ENCODE measurements around the gene PRICKLE3. TPM values are rescaled to one million over a fixed set of nuclear protein-coding genes. Genes with fewer than 3 reads are reported as not detected.

PRICKLE3 gene
- total RNA-seq, 1 donor from 2014 or later = 16.4 TPM

DNA sequence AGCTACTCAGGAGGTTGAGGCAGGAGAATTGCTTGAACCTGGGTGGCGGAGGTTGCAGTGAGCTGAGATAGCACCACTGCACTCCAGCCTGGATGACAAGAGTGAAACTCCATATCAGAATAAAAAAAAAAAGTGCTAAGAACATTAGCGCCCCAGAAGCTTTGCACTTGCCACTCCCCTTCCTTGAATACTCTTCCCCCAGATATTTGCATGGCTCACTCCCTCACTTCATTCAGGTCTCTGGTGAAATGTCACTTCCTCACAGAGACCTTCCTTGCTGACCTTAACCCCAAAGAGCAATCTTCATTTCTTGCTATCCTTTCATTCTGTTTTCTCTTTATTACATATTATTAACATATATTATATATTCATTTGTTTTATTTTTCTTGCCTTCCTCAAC is 35.7 kb upstream of the PRICKLE3 start:
- no peaks in the 10 kb centered on the region for H3K27me3 ChIP-seq
- H3K36me3 ChIP-seq = no peaks in the 10 kb centered on the region
- no peaks in the 10 kb centered on the region for H3K9me3 ChIP-seq
- H3K4me3 ChIP-seq = no peak overlapping the region
- intact Hi-C loops (cut with DNase I) = no loop called here
- ATAC-seq (no peak), DNase-seq (no peak)
- no peaks in the 10 kb centered on the region for H3K4me1 ChIP-seq
- H3K27ac ChIP-seq = no peak overlapping the region
- TF ChIP-seq, protein P1, sequence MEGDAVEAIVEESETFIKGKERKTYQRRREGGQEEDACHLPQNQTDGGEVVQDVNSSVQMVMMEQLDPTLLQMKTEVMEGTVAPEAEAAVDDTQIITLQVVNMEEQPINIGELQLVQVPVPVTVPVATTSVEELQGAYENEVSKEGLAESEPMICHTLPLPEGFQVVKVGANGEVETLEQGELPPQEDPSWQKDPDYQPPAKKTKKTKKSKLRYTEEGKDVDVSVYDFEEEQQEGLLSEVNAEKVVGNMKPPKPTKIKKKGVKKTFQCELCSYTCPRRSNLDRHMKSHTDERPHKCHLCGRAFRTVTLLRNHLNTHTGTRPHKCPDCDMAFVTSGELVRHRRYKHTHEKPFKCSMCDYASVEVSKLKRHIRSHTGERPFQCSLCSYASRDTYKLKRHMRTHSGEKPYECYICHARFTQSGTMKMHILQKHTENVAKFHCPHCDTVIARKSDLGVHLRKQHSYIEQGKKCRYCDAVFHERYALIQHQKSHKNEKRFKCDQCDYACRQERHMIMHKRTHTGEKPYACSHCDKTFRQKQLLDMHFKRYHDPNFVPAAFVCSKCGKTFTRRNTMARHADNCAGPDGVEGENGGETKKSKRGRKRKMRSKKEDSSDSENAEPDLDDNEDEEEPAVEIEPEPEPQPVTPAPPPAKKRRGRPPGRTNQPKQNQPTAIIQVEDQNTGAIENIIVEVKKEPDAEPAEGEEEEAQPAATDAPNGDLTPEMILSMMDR (IDR thresholded peaks at IDR 0.05) = no peak

DNA sequence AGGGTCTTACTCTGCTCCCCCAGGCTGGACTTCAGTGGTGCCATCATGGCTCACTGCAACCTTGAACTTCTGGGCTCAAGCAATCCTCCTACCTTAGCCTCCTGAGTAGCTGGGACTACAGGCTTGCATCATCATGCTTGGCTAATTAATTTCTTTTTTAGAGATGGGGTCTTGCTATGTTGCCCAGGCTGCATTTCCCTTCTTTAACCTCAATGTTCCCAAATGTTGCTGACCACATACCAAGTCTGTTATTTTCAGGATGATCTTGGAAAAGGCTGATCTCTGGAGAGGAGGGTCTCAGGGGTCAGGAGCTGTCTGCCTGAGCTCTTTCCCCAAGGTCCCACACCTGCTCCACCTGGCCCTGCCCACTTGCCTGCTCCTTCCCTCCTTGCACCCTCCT is 33.9 kb upstream of the PRICKLE3 start:
- intact Hi-C loops (cut with DNase I) = no loop called here
- H3K27ac ChIP-seq = no peak overlapping the region
- no peaks in the 10 kb centered on the region for H3K9me3 ChIP-seq
- TF ChIP-seq, protein P1 (IDR thresholded peaks at IDR 0.05) = no peak
- H3K4me1 ChIP-seq = no peaks in the 10 kb centered on the region
- no peaks in the 10 kb centered on the region for H3K36me3 ChIP-seq
- DNase-seq (no peak), ATAC-seq (no peak)
- H3K4me3 ChIP-seq = no peak overlapping the region
- no peaks in the 10 kb centered on the region for H3K27me3 ChIP-seq

DNA sequence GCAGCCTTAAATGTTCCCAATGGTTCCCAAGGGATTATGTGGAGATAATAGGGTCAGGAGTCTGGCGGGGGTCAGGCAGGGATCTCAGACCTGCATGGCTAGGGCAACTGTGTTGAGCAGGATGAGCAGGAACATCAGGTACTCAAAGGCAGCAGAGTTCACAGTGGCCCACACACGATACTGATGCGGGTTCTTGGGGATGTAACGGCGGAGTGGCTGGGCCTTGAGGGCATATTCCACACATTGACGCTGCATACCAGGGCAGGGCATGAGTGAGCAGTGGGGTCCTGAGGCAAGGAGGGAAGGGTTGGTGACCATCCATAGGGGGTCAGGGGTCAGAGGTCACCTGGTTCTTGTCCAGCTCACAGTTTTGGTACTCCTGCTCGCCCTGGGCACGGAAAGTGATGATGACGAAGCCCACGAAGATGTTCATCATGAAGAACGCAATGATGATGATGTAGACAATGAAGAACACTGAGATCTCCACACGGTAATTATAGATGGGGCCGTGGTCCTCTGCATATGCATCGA is 28.9 kb upstream of the PRICKLE3 start:
- H3K9me3 ChIP-seq = no peaks in the 10 kb centered on the region
- H3K4me1 ChIP-seq = no peaks in the 10 kb centered on the region
- H3K27ac ChIP-seq = no peak overlapping the region
- no peak overlapping the region for H3K4me3 ChIP-seq
- ATAC-seq (no peak), DNase-seq (no peak)
- TF ChIP-seq, protein P1 (IDR thresholded peaks at IDR 0.05) = no peak
- no peaks in the 10 kb centered on the region for H3K36me3 ChIP-seq
- no peaks in the 10 kb centered on the region for H3K27me3 ChIP-seq
- intact Hi-C loops (cut with DNase I) = no loop called here

DNA sequence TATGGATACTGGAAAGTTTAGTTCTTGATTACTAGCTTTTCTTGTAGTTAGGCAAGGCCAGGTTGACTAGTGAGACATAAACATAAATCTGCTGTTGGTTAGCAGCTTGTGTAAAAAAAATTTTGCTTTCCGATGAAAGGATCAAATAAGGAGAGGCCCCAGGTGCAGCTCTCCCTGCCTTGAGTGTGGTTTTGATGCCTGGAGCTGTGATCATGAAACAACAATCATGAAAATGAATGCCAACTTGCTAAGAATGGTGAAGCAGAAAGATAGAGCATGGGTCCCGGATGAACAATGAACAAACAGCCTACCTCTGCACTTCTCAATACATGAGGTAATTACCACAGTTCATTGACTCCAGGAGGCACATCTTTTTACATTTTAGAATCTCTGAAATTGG is 28.2 kb upstream of the PRICKLE3 start:
- intact Hi-C loops (cut with DNase I) = no loop called here
- Histone ChIP-seq H3K27ac (no peak overlapping the region), H3K27me3 (no peaks in the 10 kb centered on the region), H3K4me3 (no peak overlapping the region), H3K36me3 (no peaks in the 10 kb centered on the region), H3K4me1 (no peaks in the 10 kb centered on the region), H3K9me3 (no peaks in the 10 kb centered on the region)
- no peak for DNase-seq
- no peak for ATAC-seq
- TF ChIP-seq, protein P1 (IDR thresholded peaks at IDR 0.05) = no peak

DNA sequence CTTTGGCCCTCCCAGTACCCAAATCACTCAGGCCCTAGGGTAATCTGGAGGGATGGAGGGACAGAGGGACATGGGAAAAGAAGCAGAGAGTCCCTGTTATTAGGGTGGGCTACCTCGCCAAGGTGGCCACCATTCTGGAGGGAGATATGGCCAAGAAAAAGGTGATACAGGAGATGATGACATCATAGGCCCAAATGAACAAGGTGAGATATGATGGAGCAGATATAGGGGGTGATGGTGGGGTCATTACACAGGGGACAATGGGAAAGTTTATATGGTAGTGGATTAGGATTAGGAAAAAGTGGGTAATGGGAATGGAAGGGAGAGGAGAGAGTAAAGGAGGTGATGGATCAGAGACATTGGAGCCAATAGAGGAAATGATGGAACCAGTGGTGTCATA is 26.7 kb upstream of the PRICKLE3 start:
- no peaks in the 10 kb centered on the region for H3K9me3 ChIP-seq
- ATAC-seq = no peak
- TF ChIP-seq, protein P1 (IDR thresholded peaks at IDR 0.05) = no peak
- H3K27me3 ChIP-seq = no peaks in the 10 kb centered on the region
- DNase-seq = no peak
- H3K27ac ChIP-seq = no peak overlapping the region
- no peak overlapping the region for H3K4me3 ChIP-seq
- no peaks in the 10 kb centered on the region for H3K36me3 ChIP-seq
- intact Hi-C loops (cut with DNase I) = no loop called here
- no peaks in the 10 kb centered on the region for H3K4me1 ChIP-seq

DNA sequence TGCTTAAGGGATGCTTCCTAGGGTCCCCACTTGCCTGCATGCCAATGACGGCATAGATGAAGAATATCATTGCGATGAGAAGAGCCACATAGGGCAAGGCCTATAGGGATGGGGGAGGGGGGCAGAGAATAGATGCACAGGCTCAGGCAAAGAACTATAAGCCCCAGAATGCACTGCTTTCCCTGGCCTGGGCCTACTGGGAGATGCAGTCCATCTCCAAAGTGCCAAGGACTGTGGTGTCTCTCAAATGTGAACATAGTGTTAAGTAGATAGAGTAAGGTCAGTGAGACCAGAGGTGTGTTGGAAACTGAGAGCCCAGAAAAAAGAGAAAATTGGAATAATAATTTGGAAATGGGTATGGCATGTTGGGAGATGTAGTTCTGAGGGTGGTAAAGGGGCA is 26.0 kb upstream of the PRICKLE3 start:
- no peaks in the 10 kb centered on the region for H3K27me3 ChIP-seq
- intact Hi-C loops (cut with DNase I) = no loop called here

More for the DNA sequence above, 26.0 kb upstream of the PRICKLE3 start:
- DNase-seq = no peak
- Histone ChIP-seq H3K9me3 (no peaks in the 10 kb centered on the region), H3K4me1 (no peaks in the 10 kb centered on the region), H3K4me3 (no peak overlapping the region), H3K27ac (no peak overlapping the region), H3K36me3 (no peaks in the 10 kb centered on the region)
- TF ChIP-seq, protein P1 (IDR thresholded peaks at IDR 0.05) = no peak
- no peak for ATAC-seq
